Chondrocyte (in vitro differentiated cells): ENCODE results near the gene VPS13D. TPM values are rescaled to one million over a fixed set of nuclear protein-coding genes. Genes with fewer than 3 reads are reported as not detected.

Experiments
- DNase-seq: peaks from one replicate; pipeline ENCODE4 v3.0.0; 2021; ENCODE audit warnings: mixed read lengths, low spot score
- H3K27ac Mint-ChIP-seq: one replicate; pipeline ENCODE4 v1.8.0; 2021; ENCODE audit warnings: mild to moderate bottlenecking, moderate library complexity, mixed read lengths; ENCODE audit not compliant: unreplicated experiment
- H3K27me3 Mint-ChIP-seq: 2 replicates; pipeline ENCODE4 v1.8.0; 2021; ENCODE audit warnings: low read depth, mixed read lengths
- H3K36me3 Mint-ChIP-seq: 2 replicates; pipeline ENCODE4 v1.8.0; 2021; ENCODE audit warnings: low read depth, mixed read lengths
- H3K4me1 Mint-ChIP-seq: 2 replicates; pipeline ENCODE4 v1.8.0; 2021; ENCODE audit warnings: low read depth, mild to moderate bottlenecking, mixed read lengths
- H3K4me3 Mint-ChIP-seq: one replicate; pipeline ENCODE4 v1.8.0; 2021; ENCODE audit warnings: mild to moderate bottlenecking, moderate library complexity, mixed read lengths; ENCODE audit not compliant: unreplicated experiment
- H3K9me3 Mint-ChIP-seq: 2 replicates; pipeline ENCODE4 v1.8.0; 2021; ENCODE audit warnings: low read depth, mixed read lengths
- total RNA-seq: library from RNA; stranded (reverse); gene quantifications from 3 replicates; pipeline ENCODE4 v1.2.1, GENCODE V29; 2021
- TF ChIP-seq, protein P1 (sequence below): fragments of 200-600 bp; sonication (generic); IDR thresholded peaks from 2 replicates; pipeline ENCODE4 v1.5.0; 2021; ENCODE audit warnings: antibody characterized with exemption, mild to moderate bottlenecking, moderate library complexity

Gene VPS13D
- total RNA-seq, 1 donor from 2014 or later: 40.0 TPM

DNA sequence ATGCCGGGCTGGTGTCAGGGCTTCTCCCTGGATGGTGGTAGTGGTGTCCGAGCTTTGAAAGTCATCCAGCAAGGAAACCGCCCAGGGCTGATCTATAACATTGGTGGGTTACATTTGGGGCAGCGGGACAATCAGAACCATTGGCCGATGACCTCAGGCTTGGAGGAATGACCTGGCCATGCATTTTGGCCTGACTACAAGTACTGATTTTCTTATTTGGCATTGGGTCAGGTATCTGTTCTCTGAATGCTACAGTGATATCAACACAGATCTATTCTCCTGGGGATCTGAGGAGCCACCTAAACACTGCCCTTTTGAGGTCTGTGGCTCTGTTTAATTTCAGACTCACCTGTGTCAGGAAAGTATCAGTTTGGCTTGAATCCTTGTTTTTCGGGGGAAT lies 128.7 kb downstream of the VPS13D start:
- H3K4me1 Mint-ChIP-seq: peaks cover 48% of the 10 kb centered on the region
- no peak overlapping the region for H3K4me3 Mint-ChIP-seq
- H3K9me3 Mint-ChIP-seq: no peaks in the 10 kb centered on the region
- TF ChIP-seq, protein P1, sequence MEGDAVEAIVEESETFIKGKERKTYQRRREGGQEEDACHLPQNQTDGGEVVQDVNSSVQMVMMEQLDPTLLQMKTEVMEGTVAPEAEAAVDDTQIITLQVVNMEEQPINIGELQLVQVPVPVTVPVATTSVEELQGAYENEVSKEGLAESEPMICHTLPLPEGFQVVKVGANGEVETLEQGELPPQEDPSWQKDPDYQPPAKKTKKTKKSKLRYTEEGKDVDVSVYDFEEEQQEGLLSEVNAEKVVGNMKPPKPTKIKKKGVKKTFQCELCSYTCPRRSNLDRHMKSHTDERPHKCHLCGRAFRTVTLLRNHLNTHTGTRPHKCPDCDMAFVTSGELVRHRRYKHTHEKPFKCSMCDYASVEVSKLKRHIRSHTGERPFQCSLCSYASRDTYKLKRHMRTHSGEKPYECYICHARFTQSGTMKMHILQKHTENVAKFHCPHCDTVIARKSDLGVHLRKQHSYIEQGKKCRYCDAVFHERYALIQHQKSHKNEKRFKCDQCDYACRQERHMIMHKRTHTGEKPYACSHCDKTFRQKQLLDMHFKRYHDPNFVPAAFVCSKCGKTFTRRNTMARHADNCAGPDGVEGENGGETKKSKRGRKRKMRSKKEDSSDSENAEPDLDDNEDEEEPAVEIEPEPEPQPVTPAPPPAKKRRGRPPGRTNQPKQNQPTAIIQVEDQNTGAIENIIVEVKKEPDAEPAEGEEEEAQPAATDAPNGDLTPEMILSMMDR: no peak
- H3K27ac Mint-ChIP-seq: no peak overlapping the region
- H3K27me3 Mint-ChIP-seq: no peaks in the 10 kb centered on the region
- DNase-seq: no peak
- H3K36me3 Mint-ChIP-seq: peaks cover 33% of the 10 kb centered on the region

DNA sequence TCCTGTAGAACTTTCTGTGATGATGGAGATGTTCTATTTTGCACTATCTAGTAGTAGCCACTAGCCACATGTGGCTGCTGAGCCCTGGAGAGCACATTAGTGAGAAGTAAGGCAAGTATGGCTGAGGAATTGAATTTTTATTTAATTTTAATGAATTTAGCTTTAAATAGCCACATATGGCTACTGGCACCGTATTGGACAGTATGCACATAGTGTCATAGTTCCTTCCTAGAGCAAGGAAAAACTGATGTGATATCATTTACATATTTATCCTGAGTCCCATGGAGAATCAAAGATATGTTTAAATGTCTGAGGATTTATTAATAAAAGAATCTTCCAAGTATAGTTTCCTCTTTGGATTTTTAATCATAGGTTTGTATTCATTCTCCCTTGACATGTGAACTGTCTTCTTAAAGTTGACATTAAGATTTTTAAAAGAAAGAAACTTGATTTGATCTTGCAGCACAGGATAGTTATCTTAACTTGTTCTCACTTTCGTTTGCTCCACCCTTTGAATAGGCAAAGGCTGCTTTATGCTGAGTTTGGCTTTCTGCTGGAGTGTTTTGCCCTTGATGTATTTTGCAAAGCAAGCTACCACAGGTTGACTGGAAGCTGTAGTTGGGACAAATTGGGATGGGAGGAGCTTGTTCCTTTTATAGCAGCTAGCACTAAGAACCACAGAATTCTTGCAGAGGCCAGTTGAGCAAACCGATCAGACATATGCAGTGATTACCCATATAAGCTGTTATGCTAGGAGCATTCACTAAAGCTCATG lies 129.7 kb downstream of the VPS13D start:
- Mint-ChIP-seq H3K4me1 (peaks cover 45% of the 10 kb centered on the region), H3K9me3 (no peaks in the 10 kb centered on the region), H3K36me3 (peaks cover 37% of the 10 kb centered on the region), H3K27me3 (no peaks in the 10 kb centered on the region), H3K27ac (no peak overlapping the region), H3K4me3 (no peak overlapping the region)
- DNase-seq: no peak
- TF ChIP-seq, protein P1: no peak

DNA sequence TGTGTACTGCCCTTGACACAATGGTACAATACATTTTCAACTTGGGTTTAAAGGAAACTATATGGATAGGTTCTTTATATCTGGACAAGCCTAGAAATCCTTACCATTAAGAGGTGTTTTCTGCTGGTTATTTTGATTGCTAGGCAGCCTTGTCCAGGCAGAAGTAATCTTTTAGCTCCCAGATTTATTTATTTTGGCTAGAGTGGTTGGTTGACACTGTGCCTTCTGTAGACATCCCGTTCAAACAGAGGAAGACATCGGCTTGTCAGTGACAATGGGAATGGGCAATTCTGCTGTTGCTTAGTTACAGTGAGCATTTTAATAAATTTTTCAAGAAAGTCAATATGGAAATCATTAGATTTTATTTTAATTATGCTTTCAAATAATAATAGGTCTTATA lies 138.8 kb downstream of the VPS13D start:
- Mint-ChIP-seq H3K9me3 (no peaks in the 10 kb centered on the region), H3K36me3 (peaks cover 33% of the 10 kb centered on the region), H3K27me3 (no peaks in the 10 kb centered on the region), H3K4me1 (peaks cover 25% of the 10 kb centered on the region), H3K4me3 (no peak overlapping the region), H3K27ac (no peak overlapping the region)
- DNase-seq: no peak
- TF ChIP-seq, protein P1: no peak

DNA sequence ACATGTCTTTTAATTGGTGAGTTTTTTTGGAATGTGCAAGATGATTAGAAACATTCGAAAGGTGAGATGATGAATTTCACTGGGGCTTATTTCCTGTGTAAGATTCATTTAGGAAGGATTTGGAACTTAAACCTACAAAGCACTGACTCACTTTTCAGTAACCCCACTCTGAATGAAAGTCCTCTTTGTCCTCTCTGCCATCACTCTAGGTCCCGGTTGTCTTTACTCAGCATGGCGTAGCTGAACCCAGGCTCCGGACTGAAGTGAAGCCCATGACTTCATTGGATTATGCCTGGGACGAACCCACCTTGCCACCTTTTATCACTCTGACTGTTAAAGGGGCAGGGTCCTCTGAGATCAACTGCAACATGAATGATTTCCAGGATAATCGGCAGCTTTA lies 139.4 kb downstream of the VPS13D start:
- H3K27ac Mint-ChIP-seq: no peak overlapping the region
- H3K4me3 Mint-ChIP-seq: no peak overlapping the region
- no peak for DNase-seq
- peaks cover 25% of the 10 kb centered on the region for H3K4me1 Mint-ChIP-seq
- H3K27me3 Mint-ChIP-seq: no peaks in the 10 kb centered on the region
- peaks cover 33% of the 10 kb centered on the region for H3K36me3 Mint-ChIP-seq
- H3K9me3 Mint-ChIP-seq: no peaks in the 10 kb centered on the region
- TF ChIP-seq, protein P1: no peak

DNA sequence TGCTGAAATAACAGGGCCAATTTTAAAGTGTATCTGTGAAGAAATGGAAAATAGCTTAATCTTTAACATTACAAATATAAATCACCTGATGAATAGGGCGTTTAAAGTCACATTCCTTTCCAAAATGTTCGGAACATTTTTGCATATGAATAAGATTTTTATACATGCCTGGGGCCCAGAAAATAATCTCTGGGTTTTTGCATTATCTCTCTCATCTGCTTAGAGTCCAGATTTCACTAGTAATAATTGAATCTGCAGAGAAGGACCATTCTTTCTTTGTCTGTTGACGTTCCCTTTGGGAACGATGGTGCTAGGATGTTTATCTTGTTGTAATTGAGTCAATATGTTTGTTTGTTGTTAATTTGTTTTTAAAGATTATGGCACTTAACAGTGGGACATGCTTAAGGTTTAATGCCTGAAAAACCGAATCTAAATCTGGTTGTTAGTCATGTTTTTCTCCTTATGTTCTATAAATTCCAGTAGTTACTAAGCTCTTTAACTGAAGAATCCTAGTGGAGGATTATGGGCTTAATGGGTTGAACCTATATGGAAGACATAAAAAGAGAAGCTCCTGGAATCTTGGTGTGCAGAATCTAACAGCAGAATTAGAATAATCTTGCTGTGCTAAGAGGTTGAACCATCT lies 140.6 kb downstream of the VPS13D start:
- no peak for DNase-seq
- no peak overlapping the region for H3K27ac Mint-ChIP-seq
- H3K9me3 Mint-ChIP-seq: no peaks in the 10 kb centered on the region
- no peak overlapping the region for H3K4me3 Mint-ChIP-seq
- TF ChIP-seq, protein P1: no peak
- H3K36me3 Mint-ChIP-seq: peaks cover 30% of the 10 kb centered on the region
- H3K27me3 Mint-ChIP-seq: no peaks in the 10 kb centered on the region
- H3K4me1 Mint-ChIP-seq: peaks cover 25% of the 10 kb centered on the region
